ENCODE results near the gene CALU. TPM values are rescaled to one million over a fixed set of nuclear protein-coding genes. Genes with fewer than 3 reads are reported as not detected.

CALU gene
- polyA plus RNA-seq, 1 donor from 2014 or later, result 38.1 TPM

DNA sequence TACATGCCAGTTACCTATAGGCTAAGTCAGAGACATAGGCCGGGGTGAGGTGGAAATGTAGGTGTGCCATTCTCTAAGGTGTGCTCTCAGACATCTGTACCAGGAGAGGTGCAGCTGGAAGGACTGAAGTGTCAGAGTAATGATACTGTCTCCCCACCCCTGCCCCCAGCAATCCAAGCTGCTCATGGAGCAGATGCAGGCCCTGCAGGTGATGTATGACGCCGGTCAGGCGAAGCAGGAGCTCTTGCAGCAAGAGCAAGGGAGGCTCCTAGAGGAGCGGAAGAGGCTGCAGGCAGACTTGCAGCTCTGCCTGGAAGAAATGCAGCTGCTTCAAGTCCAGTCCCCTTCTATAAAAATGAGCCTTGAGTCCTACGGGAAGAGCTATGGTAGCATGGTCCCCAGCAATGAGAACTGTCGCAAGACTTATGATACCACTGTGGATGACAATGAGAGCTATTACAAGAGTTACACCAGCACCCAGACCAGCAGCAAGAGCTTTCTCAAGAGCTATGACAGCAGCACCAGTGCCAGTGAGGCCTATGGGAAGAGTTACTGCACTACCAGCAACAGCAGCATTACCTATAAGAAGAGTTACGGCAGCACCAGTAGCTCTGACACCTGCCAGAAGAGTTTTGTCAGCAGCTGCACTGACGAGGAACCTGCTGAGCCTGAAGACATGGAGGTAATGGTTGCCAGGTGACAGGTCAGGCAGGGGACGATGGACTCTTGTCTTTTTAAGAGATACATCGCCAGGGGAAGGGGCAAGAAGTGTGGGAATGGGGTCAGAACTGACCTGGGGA lies 72.7 kb downstream of the CALU start:
- Histone ChIP-seq H3K4me2 (ENCODE audit: low read length) (no peak overlapping the region), H4K20me1 (ENCODE audit: insufficient read depth) (no peaks in the 10 kb centered on the region), H3K9ac (ENCODE audit: low read length) (no peak overlapping the region), H3K9me3 (ENCODE audit: low read length) (no peaks in the 10 kb centered on the region), H3K36me3 (ENCODE audit: insufficient read depth, low read length) (no peaks in the 10 kb centered on the region), H3K27ac (ENCODE audit: low read length) (no peak overlapping the region), H3K4me3 (ENCODE audit: low read length) (no peak overlapping the region), H3K9me2 (ENCODE audit: insufficient read depth, low read length) (no peaks in the 10 kb centered on the region), H3K79me2 (replicated peaks; ENCODE audit: insufficient read depth, low read length) (no peaks in the 10 kb centered on the region), H3K27me3 (ENCODE audit: insufficient read depth, low read depth, low read length) (no peaks in the 10 kb centered on the region), H2AFZ (ENCODE audit: low read depth, low read length) (no peak overlapping the region), H3F3A (ENCODE audit: insufficient read depth, low read length, poor library complexity, severe bottlenecking) (no peaks in the 10 kb centered on the region)
- TF ChIP-seq REST (IDR thresholded peaks at IDR 0.05; ENCODE audit: borderline replicate concordance), result no peak
- TF ChIP-seq POLR2AphosphoS5 (IDR thresholded peaks at IDR 0.05), result no peak
- TF ChIP-seq, protein P1, sequence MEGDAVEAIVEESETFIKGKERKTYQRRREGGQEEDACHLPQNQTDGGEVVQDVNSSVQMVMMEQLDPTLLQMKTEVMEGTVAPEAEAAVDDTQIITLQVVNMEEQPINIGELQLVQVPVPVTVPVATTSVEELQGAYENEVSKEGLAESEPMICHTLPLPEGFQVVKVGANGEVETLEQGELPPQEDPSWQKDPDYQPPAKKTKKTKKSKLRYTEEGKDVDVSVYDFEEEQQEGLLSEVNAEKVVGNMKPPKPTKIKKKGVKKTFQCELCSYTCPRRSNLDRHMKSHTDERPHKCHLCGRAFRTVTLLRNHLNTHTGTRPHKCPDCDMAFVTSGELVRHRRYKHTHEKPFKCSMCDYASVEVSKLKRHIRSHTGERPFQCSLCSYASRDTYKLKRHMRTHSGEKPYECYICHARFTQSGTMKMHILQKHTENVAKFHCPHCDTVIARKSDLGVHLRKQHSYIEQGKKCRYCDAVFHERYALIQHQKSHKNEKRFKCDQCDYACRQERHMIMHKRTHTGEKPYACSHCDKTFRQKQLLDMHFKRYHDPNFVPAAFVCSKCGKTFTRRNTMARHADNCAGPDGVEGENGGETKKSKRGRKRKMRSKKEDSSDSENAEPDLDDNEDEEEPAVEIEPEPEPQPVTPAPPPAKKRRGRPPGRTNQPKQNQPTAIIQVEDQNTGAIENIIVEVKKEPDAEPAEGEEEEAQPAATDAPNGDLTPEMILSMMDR (IDR thresholded peaks at IDR 0.05; ENCODE audit: poor library complexity, severe bottlenecking), result no peak
- TF ChIP-seq TAF1 (IDR thresholded peaks at IDR 0.05; ENCODE audit: low read depth), result no peak
- no peak for TF ChIP-seq MXI1 (conservative IDR thresholded peaks at IDR 0.05; ENCODE audit: poor library complexity, severe bottlenecking)
- TF ChIP-seq SMC3 (conservative IDR thresholded peaks at IDR 0.05; ENCODE audit: poor library complexity), result no peak
- no peak for TF ChIP-seq EZH2 (IDR thresholded peaks at IDR 0.05; ENCODE audit: borderline replicate concordance, insufficient read depth, low read length, poor library complexity, severe bottlenecking)
- TF ChIP-seq RAD21 (conservative IDR thresholded peaks at IDR 0.05), result no peak

DNA sequence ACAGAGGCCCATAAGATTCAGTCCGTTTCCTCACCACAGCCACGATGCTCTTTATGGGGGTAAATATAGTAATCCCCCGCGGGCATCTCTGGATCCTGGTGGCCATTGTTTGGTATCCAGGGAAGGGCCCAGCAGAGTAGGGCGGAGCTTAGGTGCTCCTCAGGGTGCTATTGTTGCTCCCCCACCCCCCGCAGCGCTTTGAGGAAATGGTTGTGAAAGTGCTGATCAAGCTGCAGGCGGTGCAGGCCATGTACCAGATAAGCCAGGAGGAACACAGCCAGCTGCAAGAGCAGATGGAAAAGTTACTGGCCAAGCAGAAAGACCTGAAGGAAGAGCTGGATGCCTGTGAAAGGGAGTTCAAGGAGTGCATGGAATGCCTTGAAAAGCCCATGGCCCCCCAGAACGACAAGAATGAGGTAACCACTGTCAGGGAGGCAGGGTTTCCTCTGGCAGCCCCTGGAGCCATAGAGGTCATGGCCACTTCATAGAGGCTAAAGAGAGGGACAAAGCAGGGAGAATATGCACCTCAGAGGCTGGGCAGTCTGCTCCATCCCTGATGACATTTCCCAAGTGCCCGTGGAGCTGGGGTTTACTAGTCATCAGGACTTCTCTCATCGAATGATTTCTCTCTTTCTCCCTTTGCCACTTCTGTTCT lies 73.5 kb downstream of the CALU start:
- Histone ChIP-seq H3K4me3 (ENCODE audit: low read length) (no peak overlapping the region), H3K9me3 (ENCODE audit: low read length) (no peaks in the 10 kb centered on the region), H3K27me3 (ENCODE audit: insufficient read depth, low read depth, low read length) (no peaks in the 10 kb centered on the region), H2AFZ (ENCODE audit: low read depth, low read length) (no peak overlapping the region), H3K9ac (ENCODE audit: low read length) (no peak overlapping the region), H3F3A (ENCODE audit: insufficient read depth, low read length, poor library complexity, severe bottlenecking) (no peaks in the 10 kb centered on the region), H3K9me2 (ENCODE audit: insufficient read depth, low read length) (no peaks in the 10 kb centered on the region), H3K79me2 (replicated peaks; ENCODE audit: insufficient read depth, low read length) (no peaks in the 10 kb centered on the region), H3K27ac (ENCODE audit: low read length) (no peak overlapping the region), H4K20me1 (ENCODE audit: insufficient read depth) (no peaks in the 10 kb centered on the region), H3K4me2 (ENCODE audit: low read length) (no peak overlapping the region), H3K36me3 (ENCODE audit: insufficient read depth, low read length) (no peaks in the 10 kb centered on the region)
- TF ChIP-seq SMC3 (conservative IDR thresholded peaks at IDR 0.05; ENCODE audit: poor library complexity) (no peak), RAD21 (conservative IDR thresholded peaks at IDR 0.05) (no peak), EP300 (conservative IDR thresholded peaks at IDR 0.05; ENCODE audit: poor library complexity, severe bottlenecking) (no peak), EZH2 (IDR thresholded peaks at IDR 0.05; ENCODE audit: borderline replicate concordance, insufficient read depth, low read length, poor library complexity, severe bottlenecking) (no peak), REST (IDR thresholded peaks at IDR 0.05; ENCODE audit: borderline replicate concordance) (no peak), POLR2AphosphoS5 (IDR thresholded peaks at IDR 0.05) (no peak), MXI1 (conservative IDR thresholded peaks at IDR 0.05; ENCODE audit: poor library complexity, severe bottlenecking) (no peak), TAF1 (IDR thresholded peaks at IDR 0.05; ENCODE audit: low read depth) (no peak)
- TF ChIP-seq, protein P1 (IDR thresholded peaks at IDR 0.05; ENCODE audit: poor library complexity, severe bottlenecking), result no peak
